ENCODE measurements around the gene ZNF770. TPM values are rescaled to one million over a fixed set of nuclear protein-coding genes. Genes with fewer than 3 reads are reported as not detected.

ZNF770 gene, protein sequence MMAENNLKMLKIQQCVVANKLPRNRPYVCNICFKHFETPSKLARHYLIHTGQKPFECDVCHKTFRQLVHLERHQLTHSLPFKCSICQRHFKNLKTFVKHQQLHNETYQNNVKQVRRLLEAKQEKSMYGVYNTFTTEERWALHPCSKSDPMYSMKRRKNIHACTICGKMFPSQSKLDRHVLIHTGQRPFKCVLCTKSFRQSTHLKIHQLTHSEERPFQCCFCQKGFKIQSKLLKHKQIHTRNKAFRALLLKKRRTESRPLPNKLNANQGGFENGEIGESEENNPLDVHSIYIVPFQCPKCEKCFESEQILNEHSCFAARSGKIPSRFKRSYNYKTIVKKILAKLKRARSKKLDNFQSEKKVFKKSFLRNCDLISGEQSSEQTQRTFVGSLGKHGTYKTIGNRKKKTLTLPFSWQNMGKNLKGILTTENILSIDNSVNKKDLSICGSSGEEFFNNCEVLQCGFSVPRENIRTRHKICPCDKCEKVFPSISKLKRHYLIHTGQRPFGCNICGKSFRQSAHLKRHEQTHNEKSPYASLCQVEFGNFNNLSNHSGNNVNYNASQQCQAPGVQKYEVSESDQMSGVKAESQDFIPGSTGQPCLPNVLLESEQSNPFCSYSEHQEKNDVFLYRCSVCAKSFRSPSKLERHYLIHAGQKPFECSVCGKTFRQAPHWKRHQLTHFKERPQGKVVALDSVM
- polyA plus RNA-seq = 36.3 TPM
- long read RNA-seq, donor 1, full-length matches to known transcripts = 14 of 56 reads
- long read RNA-seq, donor 1, partial matches to known transcripts = 42 of 56 reads
- long read RNA-seq, donor 1, other reads (novel, unspliced or antisense) = 0 of 56 reads
- long read RNA-seq, donor 2, full-length matches to known transcripts = 20 of 20 reads
- long read RNA-seq, donor 2, partial matches to known transcripts = 0 of 20 reads
- long read RNA-seq, donor 2, other reads (novel, unspliced or antisense) = 0 of 20 reads
- long read RNA-seq, donor 3 = 0 reads
- long read RNA-seq, donor 4, full-length matches to known transcripts = 3 of 3 reads
- long read RNA-seq, donor 4, partial matches to known transcripts = 0 of 3 reads
- long read RNA-seq, donor 4, other reads (novel, unspliced or antisense) = 0 of 3 reads
- long read RNA-seq, donor 5, full-length matches to known transcripts = 12 of 12 reads
- long read RNA-seq, donor 5, partial matches to known transcripts = 0 of 12 reads
- long read RNA-seq, donor 5, other reads (novel, unspliced or antisense) = 0 of 12 reads
- long read RNA-seq, donor 6, full-length matches to known transcripts = 25 of 25 reads
- long read RNA-seq, donor 6, partial matches to known transcripts = 0 of 25 reads
- long read RNA-seq, donor 6, other reads (novel, unspliced or antisense) = 0 of 25 reads
- long read RNA-seq, donor 7, full-length matches to known transcripts = 14 of 14 reads
- long read RNA-seq, donor 7, partial matches to known transcripts = 0 of 14 reads
- long read RNA-seq, donor 7, other reads (novel, unspliced or antisense) = 0 of 14 reads
- long read RNA-seq, donor 8, full-length matches to known transcripts = 29 of 34 reads
- long read RNA-seq, donor 8, partial matches to known transcripts = 5 of 34 reads
- long read RNA-seq, donor 8, other reads (novel, unspliced or antisense) = 0 of 34 reads
- long read RNA-seq, donor 9, full-length matches to known transcripts = 8 of 8 reads
- long read RNA-seq, donor 9, partial matches to known transcripts = 0 of 8 reads
- long read RNA-seq, donor 9, other reads (novel, unspliced or antisense) = 0 of 8 reads
- long read RNA-seq, donor 10, full-length matches to known transcripts = 25 of 25 reads
- long read RNA-seq, donor 10, partial matches to known transcripts = 0 of 25 reads
- long read RNA-seq, donor 10, other reads (novel, unspliced or antisense) = 0 of 25 reads
- long read RNA-seq, donor 11, full-length matches to known transcripts = 8 of 8 reads
- long read RNA-seq, donor 11, partial matches to known transcripts = 0 of 8 reads
- long read RNA-seq, donor 11, other reads (novel, unspliced or antisense) = 0 of 8 reads

- H3K27me3 ChIP-seq (ENCODE audit: control insufficient read depth, insufficient read depth, low read length) = no peaks in the 10 kb centered on the region
- H3K9me3 ChIP-seq (ENCODE audit: control insufficient read depth, low read depth, low read length) = no peaks in the 10 kb centered on the region
- no CpG with 5 or more reads among the region's 60 CpGs for WGBS (ENCODE audit: insufficient coverage, low lambda C conversion rate)
- H3K4me3 ChIP-seq (ENCODE audit: low read length) = peak within 1 kb of the TSS; percentile 58
- peaks cover 6% of the 10 kb centered on the region for H3K36me3 ChIP-seq (ENCODE audit: control insufficient read depth, insufficient read depth, low read length)
- H3K4me1 ChIP-seq (ENCODE audit: control insufficient read depth, insufficient read depth, low read length) = peaks cover 3% of the 10 kb centered on the region
- peak within 1 kb of the TSS; percentile 92 for H3K27ac ChIP-seq (ENCODE audit: low read length)
- DNase-seq = peak; percentile 81 to 91
Observed at GRCh38 chr15:34988027-34988902, at the start of gene ZNF770. Gene ZNF770 (minus strand): TSS chr15:34988287. CDS start chr15:34983434, 4,853 bp downstream.

DNA sequence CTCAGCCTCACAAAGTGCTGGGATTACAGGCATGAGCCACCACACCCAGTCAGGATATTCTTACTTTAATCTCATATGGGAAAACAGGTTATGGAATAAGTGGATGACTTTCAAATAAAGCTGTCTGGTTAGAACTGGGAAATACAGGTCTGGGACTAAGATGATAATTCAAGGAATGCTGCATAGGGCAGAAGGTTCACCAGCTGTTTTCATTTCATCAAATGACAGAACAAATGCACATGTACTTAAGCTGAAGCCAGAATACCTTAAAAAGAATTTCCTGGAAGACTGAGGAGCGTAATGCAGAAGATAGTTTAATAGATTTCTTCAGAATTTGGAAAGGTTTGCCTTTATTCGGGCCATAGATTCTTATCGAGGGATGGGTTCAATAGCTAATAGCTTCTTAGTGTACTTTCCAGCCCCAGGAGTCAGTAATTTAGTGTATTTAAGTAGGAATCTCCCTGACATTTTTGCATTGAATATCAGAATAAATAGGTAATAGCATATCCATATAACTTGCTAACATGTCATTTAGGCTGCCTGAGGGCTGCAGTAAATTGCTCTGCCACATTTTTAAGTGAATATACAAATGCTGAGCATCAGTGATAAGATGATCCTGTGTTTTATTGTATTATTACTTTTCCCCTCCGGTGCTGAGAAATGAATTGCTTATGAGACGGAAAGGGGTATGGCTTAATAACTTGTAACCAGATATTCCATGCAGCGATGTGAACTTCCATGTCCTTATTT lies 40.3 kb upstream of the ZNF770 start:
- Histone ChIP-seq H3K4me1 (ENCODE audit: control insufficient read depth, insufficient read depth, low read length) (no peaks in the 10 kb centered on the region), H3K4me3 (ENCODE audit: low read length) (no peak overlapping the region), H3K27ac (ENCODE audit: low read length) (no peak overlapping the region), H3K36me3 (ENCODE audit: control insufficient read depth, insufficient read depth, low read length) (no peaks in the 10 kb centered on the region), H3K27me3 (ENCODE audit: control insufficient read depth, insufficient read depth, low read length) (no peaks in the 10 kb centered on the region), H3K9me3 (ENCODE audit: control insufficient read depth, low read depth, low read length) (no peaks in the 10 kb centered on the region)
- WGBS (ENCODE audit: insufficient coverage, low lambda C conversion rate) = 91% methylated on average over 6 of the region's 6 CpGs
- no peak for DNase-seq

DNA sequence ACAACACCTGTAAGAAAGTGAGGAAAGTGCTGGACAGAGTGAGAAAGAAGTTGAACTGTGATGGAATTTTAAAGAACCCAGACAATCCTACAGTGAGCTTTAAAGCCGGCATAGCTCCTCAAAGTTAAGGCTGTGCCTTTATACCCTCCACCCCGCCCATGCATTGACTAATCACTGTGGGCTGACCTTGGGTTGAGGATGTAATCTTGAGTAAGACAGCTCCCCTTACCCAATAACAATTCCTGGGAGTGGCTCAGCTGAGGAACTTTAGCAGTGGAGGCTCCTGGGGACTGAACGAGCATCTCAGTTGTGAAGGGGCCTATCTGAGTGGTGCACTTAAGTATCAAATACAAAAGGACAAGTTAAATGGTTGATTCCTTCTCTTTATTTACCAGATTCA lies 35.7 kb upstream of the ZNF770 start:
- Histone ChIP-seq H3K4me3 (ENCODE audit: low read length) (no peak overlapping the region), H3K9me3 (ENCODE audit: control insufficient read depth, low read depth, low read length) (no peaks in the 10 kb centered on the region), H3K27ac (ENCODE audit: low read length) (no peak overlapping the region), H3K4me1 (ENCODE audit: control insufficient read depth, insufficient read depth, low read length) (no peaks in the 10 kb centered on the region), H3K36me3 (ENCODE audit: control insufficient read depth, insufficient read depth, low read length) (no peaks in the 10 kb centered on the region), H3K27me3 (ENCODE audit: control insufficient read depth, insufficient read depth, low read length) (no peaks in the 10 kb centered on the region)
- WGBS (ENCODE audit: insufficient coverage, low lambda C conversion rate) = no CpG with 5 or more reads among the region's 3 CpGs
- DNase-seq = no peak

- no peaks in the 10 kb centered on the region for H3K4me1 ChIP-seq (ENCODE audit: control insufficient read depth, insufficient read depth, low read length)
- no peaks in the 10 kb centered on the region for H3K27me3 ChIP-seq (ENCODE audit: control insufficient read depth, insufficient read depth, low read length)
- DNase-seq = no peak
- H3K27ac ChIP-seq (ENCODE audit: low read length) = no peak overlapping the region
- 100% methylated on average over 1 of the region's 6 CpGs for WGBS (ENCODE audit: insufficient coverage, low lambda C conversion rate)
- no peaks in the 10 kb centered on the region for H3K9me3 ChIP-seq (ENCODE audit: control insufficient read depth, low read depth, low read length)
- no peaks in the 10 kb centered on the region for H3K36me3 ChIP-seq (ENCODE audit: control insufficient read depth, insufficient read depth, low read length)
- no peak overlapping the region for H3K4me3 ChIP-seq (ENCODE audit: low read length)
Observed at GRCh38 chr15:35020974-35021373, 32.9 kb upstream of the ZNF770 start.

GRCh38 chr15:35019404-35020327 lies 31.6 kb upstream of the ZNF770 start:
- H3K36me3 ChIP-seq (ENCODE audit: control insufficient read depth, insufficient read depth, low read length) = no peaks in the 10 kb centered on the region
- H3K9me3 ChIP-seq (ENCODE audit: control insufficient read depth, low read depth, low read length) = no peaks in the 10 kb centered on the region
- no peak for DNase-seq
- no CpG with 5 or more reads among the region's 6 CpGs for WGBS (ENCODE audit: insufficient coverage, low lambda C conversion rate)
- no peak overlapping the region for H3K27ac ChIP-seq (ENCODE audit: low read length)
- no peak overlapping the region for H3K4me3 ChIP-seq (ENCODE audit: low read length)
- peaks cover 2% of the 10 kb centered on the region for H3K27me3 ChIP-seq (ENCODE audit: control insufficient read depth, insufficient read depth, low read length)
- no peaks in the 10 kb centered on the region for H3K4me1 ChIP-seq (ENCODE audit: control insufficient read depth, insufficient read depth, low read length)

DNA sequence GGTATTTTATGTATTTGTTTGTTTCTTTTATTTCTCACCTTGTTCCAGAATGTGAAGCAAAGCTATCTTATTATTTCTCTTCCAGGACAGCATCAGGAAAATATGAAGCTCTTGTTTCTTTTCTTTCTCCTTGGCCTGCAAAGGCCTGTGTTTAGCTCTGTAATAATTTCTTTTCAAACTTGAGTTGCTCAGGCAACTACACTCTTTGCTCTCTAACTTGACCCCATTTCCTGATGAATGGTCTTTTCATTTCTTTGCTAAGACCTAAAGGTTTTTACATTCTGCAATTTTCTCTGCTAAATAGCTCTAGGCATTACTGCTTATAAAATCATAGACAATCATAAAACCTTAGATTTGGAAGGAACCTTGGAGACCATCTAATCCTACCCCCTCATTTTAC lies 26.2 kb upstream of the ZNF770 start:
- Histone ChIP-seq H3K27ac (ENCODE audit: low read length) (no peak overlapping the region), H3K9me3 (ENCODE audit: control insufficient read depth, low read depth, low read length) (no peaks in the 10 kb centered on the region), H3K4me3 (ENCODE audit: low read length) (no peak overlapping the region), H3K27me3 (ENCODE audit: control insufficient read depth, insufficient read depth, low read length) (peaks cover 2% of the 10 kb centered on the region), H3K4me1 (ENCODE audit: control insufficient read depth, insufficient read depth, low read length) (no peaks in the 10 kb centered on the region), H3K36me3 (ENCODE audit: control insufficient read depth, insufficient read depth, low read length) (no peaks in the 10 kb centered on the region)
- no peak for DNase-seq

DNA sequence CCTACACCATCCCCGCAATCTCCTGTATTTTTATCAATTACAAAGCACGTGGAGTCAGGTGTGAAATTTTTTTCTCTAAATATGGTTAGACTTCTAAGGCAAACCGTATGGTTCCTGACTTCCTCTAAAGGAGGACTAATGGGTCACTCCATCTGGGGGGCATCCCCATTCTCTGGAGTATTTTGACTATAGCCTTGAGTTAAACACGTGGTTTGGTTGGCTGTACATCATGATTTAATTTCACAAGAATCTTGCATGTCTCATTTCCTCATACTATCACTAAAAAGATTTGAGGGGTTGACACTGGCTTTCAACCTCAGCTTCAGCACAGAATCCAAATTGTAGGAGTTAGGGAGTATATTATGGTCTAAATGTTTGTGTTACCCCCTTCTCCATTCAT lies 25.3 kb upstream of the ZNF770 start:
- no peaks in the 10 kb centered on the region for H3K4me1 ChIP-seq (ENCODE audit: control insufficient read depth, insufficient read depth, low read length)
- 100% methylated on average over 1 of the region's 4 CpGs for WGBS (ENCODE audit: insufficient coverage, low lambda C conversion rate)
- no peak overlapping the region for H3K27ac ChIP-seq (ENCODE audit: low read length)
- no peak for DNase-seq
- H3K27me3 ChIP-seq (ENCODE audit: control insufficient read depth, insufficient read depth, low read length) = peaks cover 2% of the 10 kb centered on the region
- H3K36me3 ChIP-seq (ENCODE audit: control insufficient read depth, insufficient read depth, low read length) = no peaks in the 10 kb centered on the region
- H3K9me3 ChIP-seq (ENCODE audit: control insufficient read depth, low read depth, low read length) = no peaks in the 10 kb centered on the region
- H3K4me3 ChIP-seq (ENCODE audit: low read length) = no peak overlapping the region

DNA sequence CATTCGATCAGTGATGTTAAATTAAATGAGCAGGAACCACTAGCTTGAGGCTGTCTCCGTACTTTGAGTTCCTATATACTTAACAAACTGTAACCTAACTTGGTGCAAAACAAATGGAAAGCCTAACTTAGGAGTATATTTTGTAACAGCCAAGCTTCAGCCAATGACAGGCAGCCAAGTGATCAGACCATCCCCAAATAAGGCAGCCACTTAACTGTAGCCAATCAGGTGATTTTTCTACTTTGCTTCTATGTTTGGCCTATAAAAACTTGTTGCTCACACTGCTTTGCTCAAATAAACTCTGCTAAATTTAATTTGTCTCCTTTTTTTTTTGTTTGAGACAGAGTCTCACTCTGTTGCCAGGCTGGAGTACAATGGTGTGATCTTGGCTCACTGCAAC lies 19.3 kb upstream of the ZNF770 start:
- no peak for DNase-seq
- H3K27me3 ChIP-seq (ENCODE audit: control insufficient read depth, insufficient read depth, low read length) = no peaks in the 10 kb centered on the region
- 100% methylated on average over 1 of the region's 2 CpGs for WGBS (ENCODE audit: insufficient coverage, low lambda C conversion rate)
- H3K4me3 ChIP-seq (ENCODE audit: low read length) = no peak overlapping the region
- H3K36me3 ChIP-seq (ENCODE audit: control insufficient read depth, insufficient read depth, low read length) = no peaks in the 10 kb centered on the region
- H3K27ac ChIP-seq (ENCODE audit: low read length) = no peak overlapping the region
- H3K4me1 ChIP-seq (ENCODE audit: control insufficient read depth, insufficient read depth, low read length) = no peaks in the 10 kb centered on the region
- H3K9me3 ChIP-seq (ENCODE audit: control insufficient read depth, low read depth, low read length) = no peaks in the 10 kb centered on the region

Measured in large intestine (tissue), 12 donors.